Right lobe of liver (tissue), 6 donors: Measurements from ENCODE around the gene PLIN4. TPM values are rescaled to one million over a fixed set of nuclear protein-coding genes. Genes with fewer than 3 reads are reported as not detected.

ENCODE experiments used
- ATAC-seq, 4 donors: fragments of 200-7000 bp; cut with Tn5 transposase; one replicate each; pipeline ENCODE4 v1.9.1; 2020; ENCODE audit warnings: mild to moderate bottlenecking in 4 of 4, moderate library complexity in 4 of 4
- DNase-seq, 3 donors: peaks; one replicate each; pipeline ENCODE4 v3.0.0-alpha.2; 2020
- H3K27ac ChIP-seq, 3 donors: fragments of 200-600 bp; one replicate each; pipeline ENCODE4 v1.8.0; 2022
- H3K27me3 ChIP-seq, 2 donors: fragments of 200-600 bp; one replicate each; pipeline ENCODE4 v1.8.0; 2022
- H3K36me3 ChIP-seq, 4 donors: fragments of 200-600 bp; sonication (generic) in 1 of 4; one replicate each; pipeline versions ENCODE4 v1.5.1 to v1.8.0; 2017 to 2022; ENCODE audit warnings: control low read depth in 1 of 4
- H3K4me1 ChIP-seq, 4 donors: fragments of 200-600 bp; sonication (generic) in 1 of 4; one replicate each; pipeline versions ENCODE4 v1.5.1 to v1.8.0; 2017 to 2022; ENCODE audit warnings: control low read depth in 1 of 4
- H3K4me3 ChIP-seq, 3 donors: fragments of 200-600 bp; one replicate each; pipeline ENCODE4 v1.8.0; 2022
- H3K9me3 ChIP-seq, 4 donors: fragments of 200-600 bp; sonication (generic) in 1 of 4; one replicate each; pipeline versions ENCODE4 v1.5.1 to v1.8.0; 2017 to 2022; ENCODE audit warnings: control low read depth in 1 of 4
- POLR2A ChIP-seq: fragments of 450-650 bp; IDR thresholded peaks from one replicate; pipeline ENCODE4 v1.6.1; 2017; ENCODE audit warnings: antibody characterized with exemption, mild to moderate bottlenecking
- WGBS: methylation state at CpG from one replicate; pipeline ENCODE4 v1.1.6; 2018; ENCODE audit warnings: low coverage, low lambda C conversion rate; ENCODE audit not compliant: insufficient coverage; ENCODE audit errors: missing lambda C conversion rate; 5-methylcytosine and 5-hydroxymethylcytosine counted together
- intact Hi-C, 2 donors: fragments of 100-400 bp; cut with DNase I; formaldehyde crosslinking; loops; one replicate each; pipeline versions ENCODE4 v1.11.2 to v1.14.1; 2022
- total RNA-seq, 6 experiments: library from RNA; depleted of rRNA in 2 of 6; stranded (reverse); fragments of >200 nt in 2 of 6; fragmentation: NEBNext Ultra II Directional in 3 of 6; extraction: Animal tissue kit (Norgen Biotek cat#: 25700) in 3 of 6; gene quantifications; one replicate each; pipeline versions ENCODE4 v1.1.0 to v1.2.4, GENCODE V29; 2016 to 2023
- TF ChIP-seq, protein P1 (sequence below), 4 donors: fragments of 200-600 bp in 3 of 4; fragments of 450-650 bp in 1 of 4; IDR thresholded peaks; one replicate each; pipeline versions ENCODE4 v1.5.1 to v1.8.0; 2016 to 2022; ENCODE audit warnings: antibody characterized with exemption in 4 of 4, mild to moderate bottlenecking in 2 of 4
- donor health status: DM: no; HTN: yes; CAD: no.
- donor health status: DM: no; HTN: no; CAD: no.
- donor health status: DM: no; HTN: no; CAD: no.
- donor health status: DM: no; HTN: yes; CAD: no.
- donor health status: DM: no; HTN: yes; CAD: no.

The PLIN4 gene
- total RNA-seq, 6 experiments from 2014 or later, result 28.4 to 51.2 (median 39.3) TPM

DNA sequence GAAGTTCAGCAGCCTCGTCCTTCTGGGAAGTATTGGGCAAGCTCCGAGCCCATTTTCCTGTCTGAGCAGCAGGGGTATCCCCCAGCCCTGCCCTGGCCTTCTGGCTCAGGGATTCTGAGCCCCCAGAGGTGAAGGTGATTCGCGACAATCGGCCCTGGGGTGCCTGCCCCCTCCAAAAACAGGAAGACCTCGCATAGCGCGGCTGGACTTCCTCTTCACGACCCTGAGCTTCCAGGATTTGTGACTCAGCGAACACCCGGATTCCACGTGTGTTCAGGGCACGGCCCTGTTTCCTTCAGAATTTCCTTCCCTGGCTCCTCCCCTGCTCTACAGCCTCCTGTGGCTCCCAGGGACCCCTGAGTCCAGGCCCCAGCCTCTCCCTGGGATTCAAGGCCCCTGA lies 41.3 kb upstream of the PLIN4 start, which contains the start of gene SEMA6B:
SEMA6B (minus strand) TSS at position 116 of the 400 bp plus-strand sequence. CDS start 1,227 bp downstream, outside the sequence.
- TF ChIP-seq, protein P1, sequence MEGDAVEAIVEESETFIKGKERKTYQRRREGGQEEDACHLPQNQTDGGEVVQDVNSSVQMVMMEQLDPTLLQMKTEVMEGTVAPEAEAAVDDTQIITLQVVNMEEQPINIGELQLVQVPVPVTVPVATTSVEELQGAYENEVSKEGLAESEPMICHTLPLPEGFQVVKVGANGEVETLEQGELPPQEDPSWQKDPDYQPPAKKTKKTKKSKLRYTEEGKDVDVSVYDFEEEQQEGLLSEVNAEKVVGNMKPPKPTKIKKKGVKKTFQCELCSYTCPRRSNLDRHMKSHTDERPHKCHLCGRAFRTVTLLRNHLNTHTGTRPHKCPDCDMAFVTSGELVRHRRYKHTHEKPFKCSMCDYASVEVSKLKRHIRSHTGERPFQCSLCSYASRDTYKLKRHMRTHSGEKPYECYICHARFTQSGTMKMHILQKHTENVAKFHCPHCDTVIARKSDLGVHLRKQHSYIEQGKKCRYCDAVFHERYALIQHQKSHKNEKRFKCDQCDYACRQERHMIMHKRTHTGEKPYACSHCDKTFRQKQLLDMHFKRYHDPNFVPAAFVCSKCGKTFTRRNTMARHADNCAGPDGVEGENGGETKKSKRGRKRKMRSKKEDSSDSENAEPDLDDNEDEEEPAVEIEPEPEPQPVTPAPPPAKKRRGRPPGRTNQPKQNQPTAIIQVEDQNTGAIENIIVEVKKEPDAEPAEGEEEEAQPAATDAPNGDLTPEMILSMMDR (IDR thresholded peaks at IDR 0.05), result no peak
- no peak for TF ChIP-seq POLR2A
- peak; percentile 40 to 61 (median 50) for ATAC-seq
- 28% methylated on average over 5 of the region's 13 CpGs for WGBS
- Histone ChIP-seq H3K4me3 (peak within 1 kb of the TSS; percentile 7 to 38 (median 29)), H3K4me1 (no peaks in the 10 kb centered on the region), H3K27ac (peak within 1 kb of the TSS in 1 of 3 donors; percentile 50), H3K36me3 (no peaks in the 10 kb centered on the region), H3K27me3 (no peaks in the 10 kb centered on the region), H3K9me3 (no peaks in the 10 kb centered on the region)
- peak in 1 of 3 donors; percentile 71 for DNase-seq
- intact Hi-C loops, result no loop called here

GRCh38 chr19:4557971-4558941 lies 40.0 kb upstream of the PLIN4 start:
- 23% methylated on average over 30 of the region's 44 CpGs for WGBS
- ATAC-seq (peak; percentile 14 to 64 (median 43)), DNase-seq (no peak)
- Histone ChIP-seq H3K4me1 (no peaks in the 10 kb centered on the region), H3K4me3 (peak overlapping the region in 2 of 3 donors; percentile 29 to 38), H3K27me3 (no peaks in the 10 kb centered on the region), H3K36me3 (no peaks in the 10 kb centered on the region), H3K27ac (peak overlapping the region in 1 of 3 donors; percentile 50), H3K9me3 (no peaks in the 10 kb centered on the region)
- no peak for TF ChIP-seq POLR2A
- TF ChIP-seq, protein P1 (IDR thresholded peaks at IDR 0.05), result peak; percentile 95 to 100 (median 100)
- intact Hi-C loops, result no loop called here

GRCh38 chr19:4557144-4557970 lies 39.1 kb upstream of the PLIN4 start:
- DNase-seq (no peak), ATAC-seq (peak; percentile 11 to 37 (median 18))
- 57% methylated on average over 16 of the region's 33 CpGs for WGBS
- no peak for TF ChIP-seq POLR2A
- TF ChIP-seq, protein P1 (IDR thresholded peaks at IDR 0.05), result no peak
- H3K4me3 ChIP-seq, result peak overlapping the region in 1 of 3 donors; percentile 29
- H3K36me3 ChIP-seq, result no peaks in the 10 kb centered on the region
- H3K4me1 ChIP-seq, result no peaks in the 10 kb centered on the region
- intact Hi-C loops, result no loop called here
- peak overlapping the region in 1 of 3 donors; percentile 38 for H3K27ac ChIP-seq
- no peaks in the 10 kb centered on the region for H3K27me3 ChIP-seq
- no peaks in the 10 kb centered on the region for H3K9me3 ChIP-seq

DNA sequence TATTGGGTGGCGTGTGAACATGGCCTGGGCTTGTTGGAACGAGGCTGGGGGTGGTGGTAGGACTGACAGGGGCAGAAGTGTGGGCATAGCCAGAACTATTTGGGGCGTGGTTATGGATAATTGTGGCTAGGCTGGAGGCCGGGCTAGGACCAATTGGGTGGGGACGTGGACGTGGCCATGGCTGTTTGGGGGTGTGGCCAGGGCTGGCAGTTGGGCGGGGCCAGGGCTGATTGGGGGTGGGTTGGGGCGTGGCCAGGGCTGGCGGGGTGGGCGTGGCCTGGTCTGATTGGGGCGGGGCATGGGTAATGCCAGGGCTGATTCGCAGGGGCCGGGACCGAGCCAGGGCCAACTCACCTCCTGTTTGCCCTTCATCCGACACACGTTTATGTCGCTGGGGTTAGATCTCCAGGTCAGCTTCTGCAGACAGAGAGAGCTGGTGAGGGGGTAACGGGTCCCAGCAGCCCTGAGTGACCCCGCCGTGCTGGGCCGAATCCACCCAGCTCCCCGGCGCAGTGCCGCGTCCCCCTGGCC lies 38.4 kb upstream of the PLIN4 start:
- H3K4me3 ChIP-seq, result no peak overlapping the region
- H3K9me3 ChIP-seq, result no peaks in the 10 kb centered on the region
- peak; percentile 41 to 72 (median 60) for ATAC-seq
- no peak for TF ChIP-seq POLR2A
- TF ChIP-seq, protein P1 (IDR thresholded peaks at IDR 0.05), result no peak
- no peaks in the 10 kb centered on the region for H3K4me1 ChIP-seq
- no peaks in the 10 kb centered on the region for H3K36me3 ChIP-seq
- no peaks in the 10 kb centered on the region for H3K27me3 ChIP-seq
- no peak overlapping the region for H3K27ac ChIP-seq
- WGBS, result 86% methylated on average over 3 of the region's 25 CpGs
- DNase-seq, result peak in 1 of 3 donors; percentile 77
- intact Hi-C loops, result no loop called here
